Karpas-422 (cell line): ENCODE measurements around the gene CNOT10. TPM values are rescaled to one million over a fixed set of nuclear protein-coding genes. Genes with fewer than 3 reads are reported as not detected.

ENCODE experiments used
- DNase-seq: peaks from one replicate; pipeline ENCODE4 v3.0.0-alpha.2; 2015
- H2AFZ ChIP-seq: fragments of 200-600 bp; sonication (generic); 2 replicates; pipeline ENCODE4 v1.6.1; 2014; ENCODE audit warnings: antibody characterized with exemption, low read length, mixed read lengths
- H3K27ac ChIP-seq: fragments of 200-600 bp; sonication (generic); 2 replicates; pipeline ENCODE4 v1.5.1; 2014; ENCODE audit warnings: mild to moderate bottlenecking, low read length, moderate library complexity
- H3K27me3 ChIP-seq: fragments of 200-600 bp; sonication (generic); 2 replicates; pipeline ENCODE4 v1.6.1; 2014; ENCODE audit warnings: low read length, mixed read lengths
- H3K36me3 ChIP-seq: fragments of 200-600 bp; sonication (generic); 2 replicates; pipeline ENCODE4 v1.6.1; 2014; ENCODE audit warnings: low read length, mixed read lengths; ENCODE audit not compliant: insufficient read depth
- H3K4me1 ChIP-seq: fragments of 200-600 bp; sonication (generic); 2 replicates; pipeline ENCODE4 v1.6.1; 2014; ENCODE audit warnings: mild to moderate bottlenecking, low read length, mixed read lengths
- H3K4me2 ChIP-seq: fragments of 200-600 bp; sonication (generic); 2 replicates; pipeline ENCODE4 v1.6.1; 2014; ENCODE audit warnings: low read length, low read depth, mild to moderate bottlenecking; ENCODE audit not compliant: poor library complexity, severe bottlenecking
- H3K4me3 ChIP-seq: fragments of 200-600 bp; sonication (generic); 2 replicates; pipeline ENCODE4 v1.5.1; 2014; ENCODE audit warnings: mild to moderate bottlenecking, antibody characterized with exemption, low read length, mixed read lengths
- H3K79me2 ChIP-seq: fragments of 200-600 bp; sonication (generic); 2 replicates; pipeline ENCODE4 v1.6.1; 2014; ENCODE audit warnings: mild to moderate bottlenecking, low read length, mixed read lengths
- H3K9ac ChIP-seq: fragments of 200-600 bp; sonication (generic); 2 replicates; pipeline ENCODE4 v1.6.0; 2014; ENCODE audit warnings: low read length
- H3K9me2 ChIP-seq: fragments of 200-600 bp; sonication (generic), shearing (Covaris generic); replicated peaks from 2 replicates; pipeline ENCODE4 v1.6.0; 2014; ENCODE audit warnings: mild to moderate bottlenecking, low read length, moderate library complexity; ENCODE audit not compliant: insufficient read depth
- H3K9me3 ChIP-seq: fragments of 300-700, 200-600 bp; sonication (generic); 2 replicates; pipeline ENCODE4 v1.6.1; 2014; ENCODE audit warnings: low read length, mixed read lengths
- H4K20me1 ChIP-seq: fragments of 200-600 bp; sonication (generic); 2 replicates; pipeline ENCODE4 v1.6.1; 2014; ENCODE audit warnings: mild to moderate bottlenecking, antibody characterized with exemption, low read length, low read depth; ENCODE audit not compliant: insufficient read depth
- total RNA-seq: library from RNA; depleted of rRNA; stranded (reverse); fragments of >200 nt; shearing (Covaris generic); gene quantifications from 2 replicates; pipeline ENCODE4 v1.2.3, GENCODE V29; 2014; ENCODE audit warnings: low replicate concordance

The CNOT10 gene
- total RNA-seq, 1 experiment from 2014 or later = 62.7 TPM

DNA sequence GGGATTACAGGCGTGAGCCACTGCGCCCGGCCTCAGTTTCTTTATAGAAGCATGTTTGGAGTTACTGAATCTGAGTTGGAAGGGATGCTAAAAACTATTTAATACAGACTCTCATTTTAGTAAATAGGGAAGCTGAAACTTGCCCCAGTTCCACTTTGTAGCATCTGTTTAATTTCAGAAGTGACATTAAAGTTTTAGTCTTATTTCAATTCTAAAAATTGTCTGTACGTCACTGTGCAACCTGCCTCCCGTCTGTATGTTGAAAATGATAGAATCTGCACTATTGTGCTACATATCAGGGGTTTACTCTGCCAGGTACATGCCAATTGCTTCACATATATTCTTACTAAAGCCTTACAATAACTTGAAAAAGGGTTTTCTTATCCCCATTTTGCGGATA is 15.3 kb downstream of the CNOT10 start:
- Histone ChIP-seq H3K4me2 (no peak overlapping the region), H3K4me3 (no peak overlapping the region), H3K9ac (no peak overlapping the region), H4K20me1 (no peaks in the 10 kb centered on the region), H3K79me2 (peaks cover 94% of the 10 kb centered on the region), H2AFZ (no peak overlapping the region), H3K9me3 (no peaks in the 10 kb centered on the region), H3K27ac (peak overlapping the region; percentile 30), H3K9me2 (no peaks in the 10 kb centered on the region), H3K27me3 (no peaks in the 10 kb centered on the region), H3K4me1 (peaks cover 21% of the 10 kb centered on the region), H3K36me3 (peaks cover 11% of the 10 kb centered on the region; the same call in 1 of the 2 replicates)
- no peak for DNase-seq

DNA sequence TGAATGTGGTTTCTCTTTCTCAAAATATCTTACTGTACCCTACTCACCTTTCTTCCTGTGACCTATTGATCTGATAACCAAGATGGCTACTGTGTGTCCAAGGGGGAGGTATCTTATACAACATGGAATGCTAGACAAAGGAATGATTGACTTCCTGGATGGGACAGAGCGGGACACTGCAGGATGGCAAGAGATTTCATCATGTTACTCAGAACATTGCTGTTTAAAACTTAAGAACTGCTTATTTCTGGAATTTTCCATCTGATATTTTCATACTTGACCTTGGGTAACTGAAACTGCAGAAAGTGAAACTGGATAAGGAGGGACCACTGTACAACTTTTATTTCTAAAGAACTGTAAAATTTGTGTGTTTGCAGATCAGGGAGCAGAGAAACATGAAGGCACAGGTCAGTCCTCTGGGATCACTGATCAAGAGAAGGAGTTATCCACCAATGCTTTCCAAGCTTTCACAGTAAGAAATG is 18.5 kb downstream of the CNOT10 start:
- Histone ChIP-seq H4K20me1 (no peaks in the 10 kb centered on the region), H3K27me3 (no peaks in the 10 kb centered on the region), H2AFZ (no peak overlapping the region), H3K4me3 (no peak overlapping the region), H3K4me1 (peaks cover 27% of the 10 kb centered on the region), H3K36me3 (peaks cover 23% of the 10 kb centered on the region; the same call in 1 of the 2 replicates), H3K9ac (no peak overlapping the region), H3K79me2 (peaks cover 90% of the 10 kb centered on the region), H3K27ac (0 out of 2 replicates have a peak overlapping the region, but pooled peaks have one; percentile 2), H3K4me2 (no peak overlapping the region), H3K9me2 (no peaks in the 10 kb centered on the region), H3K9me3 (no peaks in the 10 kb centered on the region)
- DNase-seq = peak; percentile 43

DNA sequence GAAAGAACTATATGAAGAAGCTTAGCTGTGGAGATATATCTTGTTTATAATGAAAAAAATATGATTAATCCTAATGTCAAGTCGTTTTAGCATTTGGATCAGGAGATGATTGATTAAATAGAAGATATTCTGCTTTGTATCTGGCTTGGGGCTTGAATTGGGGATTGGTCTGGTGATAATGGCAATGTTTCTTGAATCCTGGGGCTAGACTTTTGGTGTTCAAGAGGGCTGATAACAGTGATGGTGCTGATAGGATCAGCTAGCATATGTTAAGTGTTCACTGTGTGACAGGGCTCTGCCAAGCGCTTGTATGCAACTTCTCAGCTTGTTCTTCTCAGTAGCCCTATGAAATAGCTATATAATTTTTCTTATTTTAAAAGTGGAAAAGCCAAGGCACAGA is 20.2 kb downstream of the CNOT10 start:
- H3K27me3 ChIP-seq = no peaks in the 10 kb centered on the region
- no peaks in the 10 kb centered on the region for H3K9me3 ChIP-seq
- H3K4me1 ChIP-seq = peaks cover 14% of the 10 kb centered on the region
- H2AFZ ChIP-seq = no peak overlapping the region
- H3K9me2 ChIP-seq = no peaks in the 10 kb centered on the region
- no peaks in the 10 kb centered on the region for H4K20me1 ChIP-seq
- no peak overlapping the region for H3K27ac ChIP-seq
- H3K9ac ChIP-seq = no peak overlapping the region
- H3K36me3 ChIP-seq = peaks cover 18% of the 10 kb centered on the region; the same call in 1 of the 2 replicates
- H3K79me2 ChIP-seq = peaks cover 78% of the 10 kb centered on the region
- no peak overlapping the region for H3K4me3 ChIP-seq
- H3K4me2 ChIP-seq = no peak overlapping the region
- no peak for DNase-seq

DNA sequence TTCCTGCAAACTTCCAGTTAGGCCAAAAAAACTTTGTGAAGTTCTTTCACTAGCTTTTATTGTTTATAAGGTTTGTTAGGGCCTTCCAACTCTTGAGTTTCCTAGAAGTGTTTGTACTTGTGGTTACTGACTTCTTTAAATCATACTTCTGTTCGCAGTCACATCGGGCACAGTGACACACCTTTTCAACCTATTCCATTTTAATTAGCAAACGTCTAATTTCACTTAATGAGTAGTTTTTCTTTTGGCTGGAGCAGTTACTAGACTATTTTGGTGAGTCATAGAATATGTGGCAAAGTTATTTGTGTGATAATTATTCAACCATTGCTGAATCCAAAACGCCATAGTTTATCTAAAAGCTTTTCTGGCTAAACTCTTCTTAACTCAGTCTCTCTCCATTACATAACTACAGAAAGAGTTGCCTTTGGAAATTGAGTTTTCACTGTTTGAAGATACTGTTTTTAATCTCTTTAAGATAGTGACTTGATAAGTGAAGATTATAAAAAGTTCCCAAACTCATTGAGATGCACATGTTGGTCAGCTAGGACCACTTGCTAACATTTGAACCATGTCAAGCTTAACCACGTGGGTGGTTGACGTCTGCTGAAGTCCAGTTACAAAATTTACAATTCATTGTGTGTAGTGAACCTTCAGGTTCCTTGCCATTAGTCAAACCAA is 21.5 kb downstream of the CNOT10 start:
- Histone ChIP-seq H3K79me2 (peaks cover 71% of the 10 kb centered on the region), H3K36me3 (peaks cover 28% of the 10 kb centered on the region; the same call in 1 of the 2 replicates), H3K27ac (no peak overlapping the region), H3K9me2 (no peaks in the 10 kb centered on the region), H3K9me3 (no peaks in the 10 kb centered on the region), H3K4me1 (peaks cover 8% of the 10 kb centered on the region; the same call in 1 of the 2 replicates), H3K4me2 (no peak overlapping the region), H3K27me3 (no peaks in the 10 kb centered on the region), H4K20me1 (no peaks in the 10 kb centered on the region), H3K9ac (no peak overlapping the region), H3K4me3 (no peak overlapping the region), H2AFZ (no peak overlapping the region)
- no peak for DNase-seq

DNA sequence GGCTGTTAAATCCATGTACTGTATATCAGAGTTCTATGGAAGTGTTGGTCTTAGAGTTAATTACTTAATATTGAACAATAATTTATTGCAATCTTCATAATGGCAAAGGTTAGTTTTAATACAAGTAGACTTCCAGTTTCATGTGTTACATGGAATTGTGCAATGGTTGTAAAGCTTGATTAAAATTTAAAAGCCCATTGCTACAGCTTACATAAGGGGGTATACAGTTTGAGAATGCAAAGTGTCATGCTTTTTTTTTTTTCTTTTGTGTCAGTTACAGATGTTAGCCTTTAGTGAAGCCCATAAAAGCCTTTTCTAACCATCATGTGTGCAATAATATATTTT is 22.0 kb downstream of the CNOT10 start:
- Histone ChIP-seq H3K79me2 (peaks cover 69% of the 10 kb centered on the region), H3K27me3 (no peaks in the 10 kb centered on the region), H2AFZ (no peak overlapping the region), H3K9ac (no peak overlapping the region), H3K9me3 (no peaks in the 10 kb centered on the region), H4K20me1 (no peaks in the 10 kb centered on the region), H3K36me3 (peaks cover 33% of the 10 kb centered on the region; the same call in 1 of the 2 replicates), H3K4me1 (peaks cover 8% of the 10 kb centered on the region; the same call in 1 of the 2 replicates), H3K9me2 (no peaks in the 10 kb centered on the region), H3K27ac (no peak overlapping the region), H3K4me3 (no peak overlapping the region), H3K4me2 (no peak overlapping the region)
- DNase-seq = no peak

DNA sequence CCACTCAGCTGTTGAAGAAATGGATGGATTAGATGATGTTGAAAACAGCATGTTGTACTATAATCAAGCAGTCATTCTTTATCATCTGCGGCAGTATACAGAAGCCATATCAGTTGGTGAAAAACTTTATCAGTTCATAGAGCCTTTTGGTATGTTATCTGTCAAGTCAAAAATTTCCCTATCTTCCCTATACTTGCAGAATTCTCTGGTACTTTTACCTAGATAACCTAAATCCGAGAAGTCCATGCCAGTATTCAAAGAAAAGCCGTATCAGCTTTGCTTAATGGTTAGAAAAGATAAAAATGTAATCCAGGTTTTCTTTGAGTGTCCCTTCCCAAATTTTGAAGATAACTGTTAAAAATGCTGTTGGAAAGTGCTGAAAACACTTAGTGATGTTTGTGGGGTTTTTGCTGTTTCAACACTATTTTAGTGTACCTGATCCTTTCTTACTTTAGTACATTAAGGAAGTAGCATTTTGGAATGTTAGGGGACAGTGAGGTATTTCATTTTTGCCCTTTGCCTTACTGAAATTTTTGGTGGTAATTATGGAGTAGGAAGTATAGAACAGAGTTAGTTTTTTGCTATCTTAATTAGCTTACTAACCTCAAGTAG is 23.8 kb downstream of the CNOT10 start:
- H4K20me1 ChIP-seq = no peaks in the 10 kb centered on the region
- H3K9ac ChIP-seq = no peak overlapping the region
- no peak overlapping the region for H3K4me3 ChIP-seq
- no peaks in the 10 kb centered on the region for H3K9me2 ChIP-seq
- no peaks in the 10 kb centered on the region for H3K9me3 ChIP-seq
- H3K4me2 ChIP-seq = no peak overlapping the region
- peaks cover 49% of the 10 kb centered on the region for H3K36me3 ChIP-seq
- peaks cover 70% of the 10 kb centered on the region for H3K79me2 ChIP-seq
- H3K27me3 ChIP-seq = no peaks in the 10 kb centered on the region
- H2AFZ ChIP-seq = no peak overlapping the region
- peaks cover 8% of the 10 kb centered on the region; the same call in 1 of the 2 replicates for H3K4me1 ChIP-seq
- no peak overlapping the region for H3K27ac ChIP-seq
- DNase-seq = no peak

DNA sequence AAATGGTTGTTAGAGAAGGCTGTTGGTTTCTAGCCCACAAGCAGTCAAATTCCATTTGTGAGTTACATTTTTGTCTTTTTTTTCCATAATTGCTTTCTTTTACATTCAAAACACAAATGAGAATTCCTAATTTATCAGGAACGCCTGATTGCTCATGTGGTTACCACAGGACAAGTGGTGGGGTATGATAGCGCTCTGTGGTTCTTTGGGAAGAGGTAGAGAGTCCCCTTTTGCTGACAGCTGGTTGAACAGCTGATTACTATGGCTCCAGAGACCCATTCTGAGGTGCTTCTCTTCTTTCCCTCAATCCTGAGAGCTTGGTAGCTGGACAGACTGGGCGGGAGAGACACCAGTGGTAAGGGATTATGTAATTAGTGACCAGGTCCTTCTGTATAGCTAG is 24.4 kb downstream of the CNOT10 start:
- no peak overlapping the region for H3K27ac ChIP-seq
- H2AFZ ChIP-seq = no peak overlapping the region
- no peaks in the 10 kb centered on the region for H4K20me1 ChIP-seq
- H3K4me3 ChIP-seq = no peak overlapping the region
- no peak for DNase-seq
- no peaks in the 10 kb centered on the region for H3K27me3 ChIP-seq
- H3K4me2 ChIP-seq = no peak overlapping the region
- H3K4me1 ChIP-seq = peaks cover 8% of the 10 kb centered on the region; the same call in 1 of the 2 replicates
- H3K9me3 ChIP-seq = no peaks in the 10 kb centered on the region
- peaks cover 52% of the 10 kb centered on the region for H3K36me3 ChIP-seq
- no peak overlapping the region for H3K9ac ChIP-seq
- peaks cover 64% of the 10 kb centered on the region for H3K79me2 ChIP-seq
- H3K9me2 ChIP-seq = no peaks in the 10 kb centered on the region

DNA sequence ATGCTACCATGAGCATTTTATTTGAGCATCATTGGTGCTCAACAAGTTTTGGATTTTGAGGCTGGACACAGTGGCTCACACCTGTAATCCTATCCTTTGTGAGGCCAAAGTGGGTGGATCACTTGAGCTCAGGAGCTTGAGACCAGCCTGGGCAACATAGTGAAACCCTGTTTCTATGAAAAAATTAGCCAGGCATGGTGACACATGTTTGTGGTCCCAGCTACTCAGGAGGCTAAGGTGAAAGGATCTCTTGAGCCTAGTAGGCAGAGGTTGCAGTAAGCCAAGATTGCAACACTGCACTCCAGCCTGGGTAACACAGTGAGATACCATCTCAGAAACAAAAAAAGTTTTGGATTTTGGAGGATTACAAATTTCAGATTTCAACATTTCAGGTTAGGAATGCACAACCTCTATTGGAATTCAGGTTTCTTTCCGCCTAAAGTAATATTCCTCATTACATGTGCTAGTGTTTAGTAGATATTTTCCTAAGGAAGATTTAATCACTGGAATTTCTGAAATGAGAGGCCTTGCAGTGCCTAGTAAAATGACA is 27.6 kb downstream of the CNOT10 start:
- no peak for DNase-seq
- Histone ChIP-seq H3K4me3 (no peak overlapping the region), H3K4me2 (no peak overlapping the region), H3K36me3 (peaks cover 64% of the 10 kb centered on the region), H3K9me2 (no peaks in the 10 kb centered on the region), H3K9me3 (no peaks in the 10 kb centered on the region), H3K9ac (no peak overlapping the region), H3K27me3 (no peaks in the 10 kb centered on the region), H3K79me2 (peaks cover 40% of the 10 kb centered on the region), H3K27ac (no peak overlapping the region), H2AFZ (no peak overlapping the region), H4K20me1 (no peaks in the 10 kb centered on the region), H3K4me1 (no peaks in the 10 kb centered on the region)
